ENCODE data around the gene METTL21A. TPM values are rescaled to one million over a fixed set of nuclear protein-coding genes. Genes with fewer than 3 reads are reported as not detected.

Gene METTL21A
- total and polyA plus RNA-seq, 9 donors: 14.1 to 20.3 (median 16.2) TPM

DNA sequence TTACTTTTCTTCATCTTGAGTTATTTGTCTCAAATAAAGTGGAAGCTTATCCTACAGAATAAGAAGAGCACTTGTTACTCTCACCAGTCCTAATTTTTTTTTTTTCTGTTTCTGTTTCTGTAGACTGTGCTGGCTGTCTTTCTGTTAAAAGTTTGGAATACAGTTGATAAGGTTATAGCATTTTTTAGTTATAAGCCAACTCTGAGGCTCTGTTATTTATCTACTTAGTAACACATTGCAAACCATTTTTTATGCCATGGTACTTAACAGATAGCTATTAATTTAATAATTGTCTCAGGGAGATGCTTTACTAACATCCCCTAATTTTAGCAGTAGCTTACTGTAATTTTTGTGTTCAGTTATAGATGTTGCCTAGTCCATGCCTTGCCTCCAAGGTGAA, 57.5 kb downstream of the METTL21A start:
- no peaks in the 10 kb centered on the region for H3K9me3 ChIP-seq (replicated peaks; ENCODE audit: control insufficient read depth, low read depth, low read length)
- no peaks in the 10 kb centered on the region for H3K27me3 ChIP-seq (ENCODE audit: control insufficient read depth, insufficient read depth, low read length)
- no peaks in the 10 kb centered on the region for H3K4me1 ChIP-seq (ENCODE audit: control insufficient read depth, insufficient read depth, low read length)
- no peak overlapping the region for H3K4me3 ChIP-seq (ENCODE audit: low read length)
- no peak overlapping the region for H3K27ac ChIP-seq (ENCODE audit: low read length)
- H3K36me3 ChIP-seq (ENCODE audit: control insufficient read depth, insufficient read depth, low read length): peaks cover 14% of the 10 kb centered on the region
- no peak for DNase-seq

GRCh38 chr2:207565736-207566500, 59.3 kb downstream of the METTL21A start:
- Histone ChIP-seq H3K36me3 (ENCODE audit: control insufficient read depth, insufficient read depth, low read length) (peaks cover 14% of the 10 kb centered on the region), H3K9me3 (replicated peaks; ENCODE audit: control insufficient read depth, low read depth, low read length) (no peaks in the 10 kb centered on the region), H3K4me3 (ENCODE audit: low read length) (no peak overlapping the region), H3K27ac (ENCODE audit: low read length) (no peak overlapping the region), H3K4me1 (ENCODE audit: control insufficient read depth, insufficient read depth, low read length) (no peaks in the 10 kb centered on the region), H3K27me3 (ENCODE audit: control insufficient read depth, insufficient read depth, low read length) (no peaks in the 10 kb centered on the region)
- WGBS (ENCODE audit: insufficient coverage): 65% methylated on average over 2 of the region's 7 CpGs
- DNase-seq: no peak

Other genes with a start within 250 kb of the METTL21A start
- 41.4 TPM for gene CREB1, start 95.4 kb downstream of the METTL21A start, total RNA-seq
- 10 to 100 TPM; 16.6 to 38.0 (median 30.3) TPM for gene CREB1, start 95.4 kb downstream of the METTL21A start, polyA plus RNA-seq (ENCODE audit: insufficient read depth in 1 of 8, insufficient read length in 8 of 8, low replicate concordance in 1 of 8)
- 5.6 TPM for gene CCNYL1, start 86.2 kb upstream of the METTL21A start, total RNA-seq
- 10 to 100 TPM in 6 of 8 donors, 1 to 10 TPM in 2; 8.8 to 17.1 (median 11.0) TPM for gene CCNYL1, start 86.2 kb upstream of the METTL21A start, polyA plus RNA-seq (ENCODE audit: insufficient read depth in 1 of 8, insufficient read length in 8 of 8, low replicate concordance in 1 of 8)
- 1.3 TPM for gene FZD5, start 144.5 kb upstream of the METTL21A start, total RNA-seq
- 1 to 10 TPM in 7 of 8 donors, under 1 TPM in 1; 0.97 to 3.2 (median 1.8) TPM for gene FZD5, start 144.5 kb upstream of the METTL21A start, polyA plus RNA-seq (ENCODE audit: insufficient read depth in 1 of 8, insufficient read length in 8 of 8, low replicate concordance in 1 of 8)

Data from muscle of leg (tissue), 11 donors.